DOHH2 (cell line): Measurements from ENCODE around the gene KIF25.

Source experiments
- EZH2phosphoT487 ChIP-seq: fragments of 200-600 bp; sonication (generic); IDR thresholded peaks from 2 replicates; pipeline ENCODE4 v1.6.1; 2017; ENCODE audit warnings: borderline replicate concordance, mild to moderate bottlenecking, antibody characterized with exemption, low read length, moderate library complexity, mixed read lengths
- TF ChIP-seq, protein P1 (sequence below): fragments of 200-600 bp; sonication (generic); IDR thresholded peaks from one replicate; pipeline ENCODE4 v1.5.1; 2014; ENCODE audit warnings: antibody characterized with exemption, mild to moderate bottlenecking, low read depth, low read length; ENCODE audit not compliant: poor library complexity, severe bottlenecking

DNA sequence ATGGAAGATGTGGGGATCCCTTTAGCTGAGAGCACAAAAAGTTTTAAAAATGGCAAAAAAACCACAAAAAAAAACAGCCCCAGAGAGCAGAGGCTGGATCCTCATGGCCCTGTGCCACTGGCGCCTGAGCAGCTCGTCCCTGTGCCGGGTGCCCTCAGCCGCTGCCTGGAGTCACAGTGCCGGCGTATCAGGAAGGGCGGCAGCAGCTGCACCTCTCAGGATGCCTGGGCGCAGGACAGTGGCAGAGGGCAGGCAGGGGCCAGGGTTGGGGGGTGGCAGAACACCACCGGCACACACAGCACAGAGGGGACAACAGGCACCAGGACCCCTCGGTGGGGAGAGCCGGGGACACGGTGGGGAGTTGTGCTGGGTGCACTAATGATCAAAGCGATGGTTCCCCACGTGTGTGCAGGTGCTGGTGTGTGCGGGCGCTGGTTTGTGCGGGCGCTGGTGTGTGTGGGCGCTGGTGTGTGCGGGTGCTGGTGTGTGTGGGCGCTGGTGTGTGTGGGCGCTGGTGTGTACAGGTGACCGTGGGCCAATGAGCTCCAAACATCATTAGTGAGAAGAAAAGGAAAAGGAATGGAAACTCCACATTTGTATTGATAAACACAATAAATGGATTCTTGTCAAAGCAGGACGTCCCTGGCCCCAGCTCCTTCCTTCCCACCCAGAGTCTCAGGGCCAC lies 83.1 kb downstream of the KIF25 start:
- TF ChIP-seq, protein P1, sequence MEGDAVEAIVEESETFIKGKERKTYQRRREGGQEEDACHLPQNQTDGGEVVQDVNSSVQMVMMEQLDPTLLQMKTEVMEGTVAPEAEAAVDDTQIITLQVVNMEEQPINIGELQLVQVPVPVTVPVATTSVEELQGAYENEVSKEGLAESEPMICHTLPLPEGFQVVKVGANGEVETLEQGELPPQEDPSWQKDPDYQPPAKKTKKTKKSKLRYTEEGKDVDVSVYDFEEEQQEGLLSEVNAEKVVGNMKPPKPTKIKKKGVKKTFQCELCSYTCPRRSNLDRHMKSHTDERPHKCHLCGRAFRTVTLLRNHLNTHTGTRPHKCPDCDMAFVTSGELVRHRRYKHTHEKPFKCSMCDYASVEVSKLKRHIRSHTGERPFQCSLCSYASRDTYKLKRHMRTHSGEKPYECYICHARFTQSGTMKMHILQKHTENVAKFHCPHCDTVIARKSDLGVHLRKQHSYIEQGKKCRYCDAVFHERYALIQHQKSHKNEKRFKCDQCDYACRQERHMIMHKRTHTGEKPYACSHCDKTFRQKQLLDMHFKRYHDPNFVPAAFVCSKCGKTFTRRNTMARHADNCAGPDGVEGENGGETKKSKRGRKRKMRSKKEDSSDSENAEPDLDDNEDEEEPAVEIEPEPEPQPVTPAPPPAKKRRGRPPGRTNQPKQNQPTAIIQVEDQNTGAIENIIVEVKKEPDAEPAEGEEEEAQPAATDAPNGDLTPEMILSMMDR, result no peak
- no peak for TF ChIP-seq EZH2phosphoT487
